ENCODE data around the gene CTTN.

- TF ChIP-seq EZH2 (IDR thresholded peaks at IDR 0.05; ENCODE audit: insufficient read depth, poor library complexity, severe bottlenecking), result no peak
- TF ChIP-seq EZH2phosphoT487 (IDR thresholded peaks at IDR 0.05; ENCODE audit: insufficient read depth, low read depth), result no peak
Observed at GRCh38 chr11:70432065-70432464, 33.7 kb downstream of the CTTN start.
